K562 (cell line): Measurements from ENCODE around the gene RPRD1B. TPM values are rescaled to one million over a fixed set of nuclear protein-coding genes. Genes with fewer than 3 reads are reported as not detected.

ENCODE experiments used
- ATF1 ChIP-seq, 2 experiments: fragments of 450-650 bp in 1 of 2; IDR thresholded peaks; 2 replicates each; pipeline ENCODE4 v1.6.1; 2016; ENCODE audit warnings: missing compliant biosample characterization in 1 of 2, missing genetic modification characterization in 1 of 2
- BCOR ChIP-seq: fragments of 450-650 bp; IDR thresholded peaks from 2 replicates; pipeline ENCODE4 v1.6.1; 2016
- BRD9 ChIP-seq: fragments of 450-650 bp; IDR thresholded peaks from 2 replicates; pipeline ENCODE4 v1.6.1; 2018; ENCODE audit warnings: low read depth; ENCODE audit not compliant: partially characterized antibody
- CHD1 ChIP-seq: fragments of 200-600 bp; sonication (generic); IDR thresholded peaks from one replicate; pipeline ENCODE4 v1.6.1; 2012; ENCODE audit warnings: mild to moderate bottlenecking, moderate library complexity, low read length, inconsistent platforms
- CXXC5 ChIP-seq: fragments of 250-450 bp; sonication (Bioruptor Pico); IDR thresholded peaks from 2 replicates; pipeline ENCODE4 v1.8.0; 2022; ENCODE audit warnings: inconsistent platforms, mild to moderate bottlenecking, moderate library complexity
- FOXJ3 ChIP-seq: sonication (generic); formaldehyde crosslinking; IDR thresholded peaks from 2 replicates; pipeline ENCODE4 v1.4.0; 2020; ENCODE audit warnings: mild to moderate bottlenecking, missing genetic modification reagents
- FOXM1 ChIP-seq, 2 experiments: fragments of 450-650 bp in 1 of 2; sonication (generic) in 1 of 2; formaldehyde crosslinking in 1 of 2; IDR thresholded peaks; 2 replicates each; pipeline versions ENCODE4 v1.6.1 to v1.9.0; 2017 to 2022; ENCODE audit warnings: low read depth in 2 of 2, mild to moderate bottlenecking in 2 of 2, missing genetic modification reagents in 1 of 2, moderate library complexity in 1 of 2
- MTF1 ChIP-seq: fragments of 250-450 bp; sonication (Bioruptor Pico); IDR thresholded peaks from 2 replicates; pipeline ENCODE4 v1.9.0; 2021; ENCODE audit warnings: moderate library complexity, mild to moderate bottlenecking, inconsistent platforms, borderline replicate concordance
- NBN ChIP-seq: fragments of 450-650 bp; IDR thresholded peaks from 2 replicates; pipeline ENCODE4 v1.6.1; 2016; ENCODE audit warnings: low read depth, mild to moderate bottlenecking
- NKRF ChIP-seq: fragments of 450-650 bp; IDR thresholded peaks from 2 replicates; pipeline ENCODE4 v1.6.1; 2016; ENCODE audit warnings: borderline replicate concordance
- POU5F1 ChIP-seq: fragments of 150-350 bp; IDR thresholded peaks from 2 replicates; pipeline ENCODE4 v1.6.1; 2014; ENCODE audit warnings: borderline replicate concordance, low read length, low read depth, mild to moderate bottlenecking; ENCODE audit not compliant: partially characterized antibody
- RBBP5 ChIP-seq: fragments of 200-600 bp; sonication (generic); IDR thresholded peaks from 2 replicates; pipeline ENCODE4 v1.6.1; 2012; ENCODE audit warnings: borderline replicate concordance, mild to moderate bottlenecking, low read length, control low read depth, inconsistent platforms; ENCODE audit not compliant: insufficient read depth, poor library complexity, severe bottlenecking
- RERE ChIP-seq: sonication (generic); formaldehyde crosslinking; IDR thresholded peaks from 2 replicates; pipeline ENCODE4 v1.8.0; 2023; ENCODE audit warnings: missing genetic modification reagents, mild to moderate bottlenecking, borderline replicate concordance
- SMARCB1 ChIP-seq: IDR thresholded peaks from 2 replicates; pipeline ENCODE4 v1.6.1; 2011; ENCODE audit warnings: improper control_type of control experiment, low read depth; ENCODE audit not compliant: insufficient read length
- TCF3 ChIP-seq: sonication (generic); formaldehyde crosslinking; IDR thresholded peaks from 2 replicates; pipeline ENCODE4 v1.4.0; 2020; ENCODE audit warnings: mild to moderate bottlenecking, missing genetic modification reagents
- U2AF1 ChIP-seq: fragments of 200-400 bp; formaldehyde crosslinking; optimal IDR thresholded peaks from 2 replicates; pipeline ENCODE3; 2017; ENCODE audit warnings: mild to moderate bottlenecking, low read depth, low read length, moderate library complexity
- ZEB2 ChIP-seq: fragments of 450-650 bp; IDR thresholded peaks from 2 replicates; pipeline ENCODE4 v1.6.1; 2016
- ZNF586 ChIP-seq: fragments of 450-650 bp; formaldehyde crosslinking; conservative IDR thresholded peaks from 2 replicates; pipeline ENCODE4 v1.4.0; 2020; ENCODE audit warnings: mild to moderate bottlenecking, moderate library complexity
- ZNF644 ChIP-seq: fragments of 200-800 bp; sonication (Bioruptor generic); IDR thresholded peaks from 2 replicates; pipeline ENCODE4 v1.6.1; 2016; ENCODE audit warnings: low read depth, missing genetic modification characterization, missing compliant biosample characterization
- ZNF830 ChIP-seq: fragments of 250-450 bp; sonication (Bioruptor Pico); IDR thresholded peaks from 2 replicates; pipeline ENCODE4 v1.5.0; 2021; ENCODE audit warnings: mild to moderate bottlenecking
- polyA plus RNA-seq, 8 experiments: library from polyadenylated mRNA; depleted of rRNA in 4 of 8; stranded (reverse) in 5 of 8; unstranded in 3 of 8; fragments of >200 nt; fragmentation: Nextera tagmentation in 2 of 8; fragmentation: Illumina TruSeq in 1 of 8; extraction: Ambion mirVana in 2 of 8; extraction: Trizol in 1 of 8; gene quantifications; 2 replicates each; pipeline versions ENCODE4 v1.2.1 to v1.2.3, GENCODE V29; 2011 to 2014; ENCODE audit warnings: inconsistent platforms in 1 of 8, missing spikeins in 1 of 8
- total RNA-seq, 7 experiments: library from RNA; depleted of rRNA in 6 of 7; stranded (reverse); fragments of >200 nt in 6 of 7; fragmentation: Illumina TruSeq in 2 of 7; extraction: Trizol in 2 of 7; gene quantifications; 2 replicates each; pipeline versions ENCODE4 v1.2.1 to v1.2.3, GENCODE V29; 2011 to 2021; ENCODE audit warnings: low replicate concordance in 1 of 7

Gene RPRD1B
- total and polyA plus RNA-seq, 9 of the 15 experiments (the other 6 are each of a cell fraction or from before 2014, with no cell fraction given), result 5.5 to 43.0 (median 24.4) TPM

- TF ChIP-seq RERE (no peak), CXXC5 (no peak; the same call in 1 of the 2 replicates), ZEB2 (peak; percentile 64; the same call in 1 of the 2 replicates), ZNF644 (tag) (no peak), NKRF (no peak), SMARCB1 (no peak), ZNF586 (CRISPR knock-in tag) (no peak), BRD9 (no peak), NBN (peak; percentile 85), TCF3 (CRISPR knock-in tag) (peak; percentile 44; the same call in 1 of the 2 replicates), FOXM1 (IDR thresholded peaks at IDR 0.05; ENCODE audit: low read depth) (peak; percentile 57; the same call in 1 of the 2 replicates), FOXM1 (CRISPR knock-in tag; IDR thresholded peaks at IDR 0.05; ENCODE audit: low read depth) (no peak), RBBP5 (peak; percentile 55), CHD1 (no peak), BCOR (peak; percentile 58; the same call in 1 of the 2 replicates), MTF1 (CRISPR knock-in tag) (no peak), U2AF1 (no peak), ATF1 (CRISPR knock-in tag; IDR thresholded peaks at IDR 0.05) (no peak), ATF1 (tag; IDR thresholded peaks at IDR 0.05) (no peak), ZNF830 (CRISPR knock-in tag) (no peak), FOXJ3 (CRISPR knock-in tag) (no peak), POU5F1 (no peak)
These were observed 80.1 kb downstream of the RPRD1B start (continued) for GRCh38 chr20:38113401-38114325.
